Measurements from ENCODE around the gene ZNF789.
"Not testable (repeated sequence)": the region's sequence is repeated elsewhere in the genome, so short reads cannot be mapped to it uniquely, and the experiment has no call there.

The ZNF789 gene

DNA sequence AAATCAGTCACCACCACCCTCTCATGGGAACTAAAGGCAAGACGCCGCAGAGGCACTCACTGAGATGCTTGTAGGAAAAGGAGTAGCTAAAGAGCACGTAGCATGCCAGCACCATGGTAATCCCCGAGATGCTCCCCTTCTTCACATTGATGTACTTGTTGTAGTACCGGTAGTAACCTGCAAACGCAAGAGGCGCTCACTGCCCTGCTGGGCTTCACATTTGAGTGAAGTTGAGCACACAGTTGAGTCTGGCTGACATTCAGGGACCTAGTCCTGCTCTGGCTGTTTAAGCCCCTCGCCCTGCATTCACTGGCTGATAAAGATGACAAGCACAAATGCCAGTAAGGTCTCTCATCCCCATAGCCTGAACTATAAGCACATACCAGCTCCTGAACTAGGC, 13.6 kb upstream of the ZNF789 start:
- DNase-seq = no peak

DNA sequence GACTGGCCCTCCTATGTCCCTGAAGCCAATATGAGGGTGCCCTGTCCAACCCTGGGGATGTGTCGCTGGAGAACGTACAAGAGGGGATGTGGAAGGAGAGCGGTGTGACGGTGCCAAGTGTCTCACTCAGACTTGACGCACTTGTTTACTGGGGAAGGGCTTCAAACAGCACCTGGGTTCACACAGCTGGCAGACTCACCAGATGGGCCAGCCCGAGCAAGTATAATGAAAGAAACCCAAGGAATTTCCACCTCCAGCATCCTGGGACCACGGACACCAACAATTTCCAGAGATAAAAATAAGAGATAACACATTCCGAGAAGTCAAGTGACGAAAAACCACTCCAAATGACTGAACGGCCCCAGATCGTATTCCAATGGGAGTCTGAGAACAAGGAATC, 12.0 kb upstream of the ZNF789 start:
- DNase-seq = no peak

GRCh38 chr7:99461221-99461620, 11.5 kb upstream of the ZNF789 start:
- no peak for DNase-seq

GRCh38 chr7:99465421-99465768, 7.3 kb upstream of the ZNF789 start:
- no peak for DNase-seq

- DNase-seq = no peak
Observed at GRCh38 chr7:99468336-99468918, 4.3 kb upstream of the ZNF789 start.

DNA sequence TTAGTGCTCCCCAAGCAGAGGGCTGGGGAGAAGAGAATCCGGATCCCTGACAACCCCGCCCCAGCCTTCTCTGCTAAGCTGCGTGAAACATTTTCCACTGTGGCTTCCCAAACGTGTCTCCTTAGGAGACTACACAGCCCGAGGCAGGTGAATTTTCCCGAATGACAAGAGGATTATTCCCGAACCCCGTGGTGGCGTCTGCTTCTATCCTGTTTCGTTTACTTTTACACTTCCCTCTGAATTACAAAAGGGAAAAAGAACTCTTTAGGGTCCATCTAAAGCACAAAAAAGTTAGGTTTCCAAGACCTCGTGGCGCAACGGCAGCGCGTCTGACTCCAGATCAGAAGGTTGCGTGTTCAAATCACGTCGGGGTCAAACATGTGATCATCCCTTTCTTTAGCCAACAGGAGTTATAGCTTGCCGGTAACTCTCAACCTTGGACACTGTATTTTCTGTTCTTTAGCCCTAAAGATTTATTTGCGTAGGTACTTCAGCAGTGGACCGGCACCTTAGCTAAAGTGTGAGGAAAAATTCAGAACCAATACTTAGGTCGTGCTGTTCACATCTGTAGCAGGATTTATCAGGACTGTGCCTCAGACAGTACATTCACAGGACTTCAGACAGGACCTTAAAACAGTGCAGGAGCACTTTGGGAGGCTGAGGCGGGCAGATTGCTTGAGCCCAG, 3.2 kb upstream of the ZNF789 start:
- no peak for DNase-seq

DNA sequence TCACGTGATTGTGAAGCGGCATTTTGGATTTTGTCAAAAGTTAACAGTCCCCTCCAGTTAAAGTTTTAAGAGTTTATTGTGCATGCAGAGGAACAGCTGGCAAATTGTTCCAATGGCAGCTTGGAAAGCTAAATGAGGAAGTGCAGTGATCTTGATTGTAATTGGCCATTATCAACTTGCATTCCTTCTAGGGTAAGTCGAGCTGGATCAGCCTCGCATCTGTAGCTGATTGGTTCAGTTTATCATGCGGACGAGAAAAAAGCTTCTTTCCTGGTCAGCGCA, 566 bp downstream of the ZNF789 start:
- DNase-seq = no peak

DNA sequence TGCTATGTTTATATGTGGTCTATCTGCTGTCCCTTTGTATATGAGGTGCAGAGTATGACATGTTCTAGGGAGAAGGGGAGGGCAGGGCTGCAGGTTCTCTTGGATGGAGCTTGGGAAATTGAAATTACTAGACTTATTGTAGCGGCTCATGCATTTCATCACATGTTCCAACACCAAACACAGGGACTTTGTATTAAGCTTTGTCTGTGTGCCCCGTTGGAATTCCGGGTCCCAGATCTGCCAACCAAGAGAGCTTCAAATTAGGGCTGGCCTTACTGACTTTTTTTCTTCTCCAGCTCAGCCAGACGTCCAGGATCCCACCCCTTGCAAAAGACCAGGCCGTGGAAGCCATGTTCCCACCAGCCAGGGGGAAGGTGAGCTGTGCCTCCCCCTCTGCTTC, 3.4 kb downstream of the ZNF789 start:
- DNase-seq = no peak

DNA sequence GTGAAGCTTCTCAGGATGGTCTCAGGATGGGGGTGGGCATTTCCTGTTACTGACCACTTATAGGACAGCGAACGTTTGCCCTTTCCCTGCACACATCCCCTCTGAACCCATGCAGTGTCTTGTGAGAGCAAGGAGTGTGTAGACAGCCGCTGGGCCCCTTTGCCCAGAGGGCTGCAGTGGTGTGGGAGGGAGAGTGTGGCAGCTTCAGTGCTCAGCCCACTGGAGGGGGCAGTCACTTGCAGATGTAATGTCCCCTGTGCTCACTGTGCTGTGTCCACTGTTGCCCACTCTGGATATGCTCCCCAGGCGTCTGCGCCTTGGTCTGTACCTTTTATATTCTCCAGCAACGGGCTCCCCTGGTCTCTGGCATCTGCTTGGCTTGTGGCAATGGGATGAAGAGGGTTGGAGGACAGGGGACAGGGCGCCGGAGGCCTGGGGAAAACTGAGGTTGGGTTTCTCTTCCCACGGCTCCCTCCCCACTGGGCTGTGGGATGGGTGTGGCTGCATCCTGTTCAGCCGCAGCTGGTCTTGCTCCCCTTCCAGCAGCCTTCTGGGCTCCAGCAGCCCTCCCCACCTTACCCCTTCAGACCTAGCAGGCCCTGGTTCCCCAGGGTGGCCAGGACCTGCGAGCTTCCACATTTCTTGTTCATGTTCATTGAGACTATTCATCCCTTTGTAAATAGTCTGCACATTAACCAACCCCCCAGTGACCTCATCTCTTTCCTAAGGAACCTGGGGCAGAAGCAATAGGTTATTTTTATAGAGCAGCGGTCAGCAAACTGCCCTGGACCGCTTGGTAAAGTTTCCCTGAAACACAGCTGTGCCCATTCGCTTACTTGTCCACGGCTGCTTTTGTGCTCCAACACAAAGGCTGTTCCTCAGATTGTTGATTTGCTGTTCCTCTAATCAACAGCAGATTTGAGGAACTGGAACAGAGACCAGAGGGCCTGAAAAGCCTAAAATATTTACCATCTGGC, 6.1 kb downstream of the ZNF789 start:
- DNase-seq = no peak

DNA sequence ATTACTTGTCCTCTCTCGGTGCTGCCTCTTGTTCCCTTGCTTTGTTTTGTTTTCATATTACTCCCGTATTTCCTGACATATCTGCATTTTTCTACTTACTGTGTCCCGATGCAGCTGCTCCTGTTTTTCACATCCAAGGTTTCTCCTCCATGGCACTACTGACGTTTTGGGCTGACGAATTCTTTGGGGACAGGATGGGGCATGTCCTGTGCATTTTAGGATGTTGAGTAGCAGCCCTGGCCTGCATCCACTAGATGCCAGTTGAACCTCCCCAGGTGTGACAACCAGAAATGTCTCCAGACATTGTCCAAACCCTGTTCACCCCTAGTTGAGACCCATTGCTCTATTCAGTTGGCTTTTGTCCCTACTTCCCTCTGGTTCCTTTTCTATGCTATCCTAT, 12.4 kb downstream of the ZNF789 start:
- no peak for DNase-seq

DNA sequence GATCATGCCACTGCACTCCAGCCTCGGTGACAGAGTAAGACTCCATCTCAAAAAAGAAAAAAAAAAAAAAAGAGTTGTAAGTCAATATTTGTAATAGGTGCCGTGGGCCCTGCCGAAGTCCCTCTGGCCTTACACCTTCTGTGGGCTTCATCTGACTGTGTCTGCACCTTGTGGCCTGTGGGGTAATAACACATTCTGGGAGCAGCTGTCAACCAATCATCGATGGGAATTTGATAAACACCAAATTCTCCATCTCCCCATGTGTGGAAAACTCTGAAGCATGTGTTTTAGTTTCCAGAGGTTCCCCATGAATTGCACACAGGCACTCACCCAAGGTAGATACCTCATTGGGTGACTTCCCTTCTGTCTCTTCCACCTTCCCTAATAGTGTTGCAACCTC, 16.5 kb downstream of the ZNF789 start:
- no peak for DNase-seq

- no peak for DNase-seq
Observed at GRCh38 chr7:99490878-99491277, 18.2 kb downstream of the ZNF789 start.

GRCh38 chr7:99493823-99494222, 21.1 kb downstream of the ZNF789 start:
- DNase-seq = no peak

DNA sequence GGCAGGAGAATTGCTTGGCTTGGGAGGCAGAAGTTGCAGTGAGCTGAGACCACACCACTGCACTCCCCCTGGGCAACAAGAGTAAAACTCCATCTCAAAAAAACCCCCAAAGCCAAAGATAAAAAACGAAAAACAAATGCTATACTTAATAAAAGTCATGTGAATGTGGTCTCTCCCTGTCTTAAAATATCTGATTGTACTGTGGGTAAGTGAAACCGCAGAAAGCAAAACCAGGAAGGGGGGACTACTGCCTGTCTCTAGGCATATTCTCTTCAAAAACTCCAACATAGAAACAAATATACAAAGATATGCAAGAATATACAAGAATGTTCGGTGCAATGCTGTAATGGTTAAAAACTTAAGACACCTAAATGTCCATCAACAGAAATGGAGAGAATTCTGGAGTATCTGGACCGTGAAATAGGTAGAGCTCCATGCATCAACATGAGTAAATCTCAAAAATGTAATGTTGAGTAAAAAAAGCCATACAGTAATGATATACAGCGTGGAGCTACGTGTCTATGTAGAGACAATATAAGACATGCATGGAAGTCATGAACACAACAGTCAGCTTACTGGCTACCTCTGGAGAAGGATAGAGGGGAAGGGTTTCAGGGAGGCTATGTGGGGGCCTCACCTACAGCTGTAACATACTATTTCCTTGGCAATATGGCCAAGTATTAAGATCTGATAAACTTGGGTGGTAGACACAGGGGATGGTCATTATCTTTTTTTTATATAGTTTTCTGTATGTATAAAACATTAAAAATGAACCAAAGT, 25.3 kb downstream of the ZNF789 start:
- DNase-seq = no peak

DNA sequence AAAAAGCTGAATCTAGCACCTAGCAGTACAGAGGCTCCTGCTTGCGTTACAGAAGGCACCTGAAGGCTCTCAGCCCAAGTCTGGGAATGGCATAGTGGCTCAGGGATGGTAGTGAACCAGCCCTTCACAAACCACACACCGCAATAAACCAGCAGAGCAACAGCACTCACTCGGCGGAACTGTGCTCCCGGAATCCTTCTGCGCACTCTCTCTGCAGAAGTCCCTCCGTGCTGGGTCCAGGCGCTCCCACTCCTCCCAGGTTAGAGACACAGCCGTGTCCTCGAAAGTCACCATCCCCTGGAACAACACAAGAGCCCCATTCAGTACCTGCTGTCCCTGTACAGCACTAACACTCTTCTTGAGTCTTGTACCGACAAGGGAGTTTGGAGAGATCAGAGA, 25.9 kb downstream of the ZNF789 start:
- DNase-seq = no peak

- DNase-seq = no peak
Observed at GRCh38 chr7:99499371-99499720, 26.7 kb downstream of the ZNF789 start.

DNA sequence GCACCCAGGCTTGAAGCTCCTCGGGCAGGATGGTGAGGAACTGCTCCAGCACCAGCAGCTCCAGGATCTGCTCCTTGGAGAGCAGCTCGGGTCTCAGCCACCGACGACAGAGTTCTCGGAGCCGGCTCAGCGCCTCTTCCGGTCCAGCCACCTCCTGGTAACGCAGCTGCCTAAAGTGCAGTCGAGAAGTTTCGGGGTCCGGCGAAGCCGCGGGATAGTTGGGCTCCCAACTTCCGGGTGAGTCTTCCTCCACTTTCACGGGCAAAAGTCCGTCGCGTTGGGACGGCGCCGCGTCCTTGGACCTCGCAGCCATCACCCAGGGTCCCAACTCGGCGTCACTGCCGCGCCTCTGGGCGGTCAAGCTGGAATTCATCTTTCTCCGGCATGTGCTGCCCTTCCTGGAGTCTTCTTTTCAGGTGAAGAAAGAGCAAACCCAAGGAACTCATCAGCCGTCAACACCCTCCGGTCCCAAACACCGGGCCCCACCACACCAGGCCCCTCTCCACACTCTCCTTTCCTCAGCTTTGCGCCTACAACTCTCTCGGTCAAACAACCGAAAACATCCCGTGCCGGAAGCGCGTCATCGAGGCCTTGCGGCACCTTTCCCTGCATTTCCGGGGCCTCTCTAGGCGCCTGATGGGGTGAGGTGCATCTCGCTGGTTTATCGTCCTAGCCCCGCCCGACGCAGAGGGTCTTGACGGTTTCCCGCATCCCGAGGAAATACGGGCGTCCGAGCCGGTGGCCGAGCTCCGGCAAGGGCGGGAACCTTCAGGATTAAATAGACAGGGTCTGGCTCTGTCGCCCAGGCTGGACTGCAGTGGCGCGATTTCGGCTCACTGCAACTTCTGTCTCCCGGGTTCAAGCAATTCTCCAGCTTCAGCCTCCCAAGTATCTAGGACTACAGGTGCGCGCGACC, 27.3 kb downstream of the ZNF789 start, which contains the start of gene ZNF394:
Gene ZNF394 (minus strand): TSS at position 561 of the 916 bp plus-strand sequence. CDS start 188 bp downstream, at position 373.
- peak; percentile 86 for DNase-seq

- DNase-seq = no peak
Observed at GRCh38 chr7:99500637-99501009, 27.9 kb downstream of the ZNF789 start.

DNA sequence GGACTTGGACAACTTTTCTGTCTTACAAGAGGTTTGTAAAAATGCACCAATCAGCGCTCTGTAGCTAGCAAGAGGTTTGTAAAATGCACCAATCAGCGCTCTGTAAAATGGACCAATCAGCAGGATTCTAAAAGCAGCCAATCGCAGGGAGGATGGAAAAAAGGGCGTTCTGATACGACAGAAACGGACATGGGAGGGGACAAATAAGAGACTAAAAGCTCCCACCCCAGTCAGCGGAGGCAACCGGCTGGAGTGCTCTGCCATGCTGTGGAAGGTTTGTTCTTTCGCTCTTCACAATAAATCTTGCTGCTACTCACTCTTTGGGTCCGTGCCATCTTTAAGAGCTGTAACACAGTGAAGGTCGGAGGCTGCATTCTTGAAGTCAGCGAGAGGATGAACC, 28.5 kb downstream of the ZNF789 start:
- DNase-seq = not testable (repeated sequence)

GRCh38 chr7:99504281-99504602, 31.6 kb downstream of the ZNF789 start:
- DNase-seq = no peak

- peak; percentile 97 for DNase-seq
Observed at GRCh38 chr7:99504603-99505323, 32.1 kb downstream of the ZNF789 start, which contains the start of gene ZKSCAN5. ZKSCAN5 (plus strand) TSS chr7:99504662; CDS start chr7:99506045, 1,383 bp downstream.

DNA sequence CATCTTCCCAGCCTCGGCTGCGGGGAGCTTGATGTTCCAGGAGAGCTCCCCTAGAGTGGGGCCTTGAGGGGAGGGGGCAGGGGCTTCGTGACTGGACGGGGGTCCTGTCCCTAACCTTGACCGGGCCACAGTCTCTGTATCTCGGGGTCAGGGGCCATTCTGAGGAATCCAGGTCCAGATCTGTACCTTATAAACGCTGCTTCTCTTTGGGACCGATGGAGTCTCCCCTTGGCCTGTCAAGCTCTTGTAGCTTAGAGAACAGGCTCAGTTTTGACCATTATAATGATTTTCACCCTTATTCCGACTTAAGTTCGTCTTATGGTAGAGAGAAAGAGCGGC, 32.6 kb downstream of the ZNF789 start:
- DNase-seq = no peak

Data from activated CD4-positive, alpha-beta T cell treated with anti-CD3 and anti-CD28 coated beads, Interleukin-2, amount 50 U/mL, for 1 hour (primary cell).